GM12873 (cell line): ENCODE results near the gene TMEM108.

Source experiments
- CTCF ChIP-seq: IDR thresholded peaks from 2 replicates; pipeline ENCODE4 v1.5.1; 2012; ENCODE audit warnings: low read depth, mild to moderate bottlenecking, moderate library complexity, low read length, control low read depth; ENCODE audit not compliant: insufficient read depth; ENCODE audit errors: missing control alignments

Gene TMEM108

DNA sequence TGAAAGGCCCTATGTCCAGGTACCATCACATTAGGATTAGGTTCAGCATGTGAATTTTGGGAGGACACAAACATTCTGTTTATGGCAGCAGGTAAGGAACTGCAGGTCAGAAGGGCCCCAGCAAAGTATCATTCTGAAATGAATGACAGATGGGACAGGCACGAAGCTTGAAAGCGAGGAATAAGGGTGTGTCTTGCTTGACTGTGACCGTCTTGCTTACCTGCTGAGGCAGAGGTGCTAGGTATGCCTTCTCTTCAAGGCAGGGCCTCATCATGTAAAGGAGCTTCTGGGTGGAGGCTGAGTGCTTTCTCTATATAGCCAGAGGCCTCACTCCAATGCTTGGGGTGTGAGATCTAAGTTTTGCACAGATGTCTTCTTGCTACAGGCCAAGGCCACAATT lies 41.4 kb downstream of the TMEM108 start:
- no peak for TF ChIP-seq CTCF

DNA sequence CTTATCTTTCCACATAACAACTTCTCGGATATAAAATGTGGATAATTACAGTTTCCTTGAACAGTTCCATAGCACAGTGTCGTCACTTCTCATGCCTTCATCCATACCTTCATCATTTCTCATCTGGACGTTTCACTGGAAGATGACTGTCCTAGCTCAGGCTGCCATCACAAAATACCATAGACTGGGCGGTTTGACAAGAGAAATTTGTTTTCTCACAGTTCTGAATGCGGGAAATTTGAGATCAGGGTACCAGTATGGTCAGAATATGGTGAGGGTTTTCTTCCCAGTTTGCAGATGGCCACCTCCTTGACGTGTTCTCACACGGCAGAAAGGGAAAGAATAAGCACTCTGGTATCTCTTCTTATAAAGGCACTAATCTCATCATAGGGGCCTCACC lies 42.8 kb downstream of the TMEM108 start:
- TF ChIP-seq CTCF = no peak

GRCh38 chr3:133083395-133083794 lies 45.2 kb downstream of the TMEM108 start:
- no peak for TF ChIP-seq CTCF

GRCh38 chr3:133089906-133090485 lies 51.8 kb downstream of the TMEM108 start:
- no peak for TF ChIP-seq CTCF

- no peak for TF ChIP-seq CTCF
Measured at GRCh38 chr3:133092681-133093080, 54.5 kb downstream of the TMEM108 start.

DNA sequence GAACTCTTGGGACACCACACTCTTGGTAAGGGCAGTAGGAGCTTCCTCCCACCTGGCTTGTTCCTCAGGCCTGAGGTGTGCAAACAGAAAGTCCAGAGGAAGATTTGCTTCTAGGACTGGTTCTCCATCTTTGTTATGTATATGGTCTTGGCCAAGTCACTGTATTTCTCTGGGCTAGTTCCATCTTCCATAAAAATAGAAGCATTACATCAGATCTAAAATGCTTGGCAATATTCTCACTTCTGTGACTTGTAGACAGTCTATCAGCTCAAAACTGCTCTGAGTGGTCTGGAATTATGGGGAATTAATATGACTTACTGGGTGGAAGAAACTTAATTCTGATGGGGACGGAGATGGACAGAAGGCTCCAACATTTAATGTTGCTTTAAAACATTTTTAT lies 55.2 kb downstream of the TMEM108 start:
- no peak for TF ChIP-seq CTCF

DNA sequence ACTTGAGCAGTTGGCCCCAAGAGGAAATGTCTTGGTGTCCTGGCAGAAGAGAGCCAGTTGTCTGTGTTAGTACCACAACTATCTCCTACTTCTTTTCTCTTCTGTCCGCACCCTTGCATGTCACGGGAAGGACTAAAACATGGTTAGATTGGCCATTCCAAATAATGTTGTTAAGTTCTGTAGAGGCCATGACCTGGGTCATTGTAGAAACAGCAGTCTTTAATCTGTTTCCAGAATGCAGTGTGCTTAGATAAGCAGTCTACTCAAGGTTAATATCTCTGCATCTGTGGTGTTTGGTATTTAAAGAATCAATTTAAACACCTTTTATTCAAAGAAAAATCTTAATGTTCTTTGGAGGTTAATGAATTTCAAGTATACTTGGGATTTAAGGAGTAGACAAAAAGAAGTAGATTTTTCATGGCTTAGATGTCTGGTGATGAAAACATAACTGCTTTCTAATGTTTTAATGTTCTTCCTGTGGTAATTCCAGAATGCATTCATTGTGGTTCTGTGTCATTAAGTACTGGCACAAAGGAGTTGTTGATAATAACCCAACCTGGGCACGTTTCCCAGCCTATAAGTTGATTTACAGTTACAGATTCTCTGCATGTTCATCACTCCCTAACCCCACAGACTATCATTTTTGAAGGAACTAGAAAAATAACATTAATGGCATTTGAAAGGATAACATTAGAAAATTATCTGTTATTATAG lies 58.9 kb downstream of the TMEM108 start:
- no peak for TF ChIP-seq CTCF
